HEK293 (cell line): Measurements from ENCODE around the gene SLC7A4.

Experiments
- CTCF ChIA-PET: fragments of 350-600 bp; formaldehyde crosslinking; extraction: SDS; loops from one replicate; lab custom pipeline; 2021; ENCODE audit warnings: antibody characterized with exemption; lab: Yijun Ruan, JAX
- POLR2A ChIA-PET: fragments of 300-600 bp; formaldehyde crosslinking; extraction: SDS; loops from one replicate; lab custom pipeline; 2020; ENCODE audit warnings: antibody characterized with exemption, inconsistent platforms; lab: Yijun Ruan, JAX
- H3K27ac ChIP-seq: fragments of 200-500 bp; sonication (Bioruptor generic); 2 replicates; pipeline ENCODE4 v1.5.1; 2014; ENCODE audit warnings: low read depth, low read length, control low read depth, inconsistent platforms; ENCODE audit errors: extremely low read depth
- H3K36me3 ChIP-seq, 2 experiments: fragments of 200-500 bp in 1 of 2; sonication (Bioruptor generic) in 1 of 2; 1 replicate in 1 of 2; 2 replicates in 1 of 2; pipeline ENCODE4 v1.5.1; 2014 to 2017; ENCODE audit warnings: inconsistent platforms in 2 of 2, low read length in 2 of 2; ENCODE audit not compliant: control insufficient read depth in 2 of 2, insufficient read depth in 1 of 2
- H3K4me1 ChIP-seq: fragments of 200-500 bp; sonication (Bioruptor generic); 2 replicates; pipeline ENCODE4 v1.5.1; 2014; ENCODE audit warnings: mild to moderate bottlenecking, low read length, inconsistent platforms; ENCODE audit not compliant: control insufficient read depth, insufficient read depth
- H3K4me3 ChIP-seq: 2 replicates; pipeline ENCODE4 v1.5.1; 2011; ENCODE audit warnings: low read depth, mild to moderate bottlenecking, control low read depth, low read length, moderate library complexity
- H3K9me3 ChIP-seq: fragments of 200-500 bp; sonication (Bioruptor generic); 2 replicates; pipeline ENCODE4 v1.5.1; 2014; ENCODE audit warnings: low read depth, low read length, inconsistent platforms; ENCODE audit not compliant: control insufficient read depth, insufficient read depth
- BCL11B ChIP-seq: fragments of 450-650 bp; formaldehyde crosslinking; IDR thresholded peaks from 2 replicates; pipeline ENCODE4 v1.5.1; 2016; ENCODE audit warnings: low read depth, missing biosample characterization, missing genetic modification characterization
- HOXC10 ChIP-seq: sonication (generic); formaldehyde crosslinking; IDR thresholded peaks from 2 replicates; pipeline ENCODE4 v1.8.1; 2023; ENCODE audit warnings: mild to moderate bottlenecking, missing genetic modification reagents
- IKZF3 ChIP-seq: fragments of 450-650 bp; IDR thresholded peaks from 2 replicates; pipeline ENCODE4 v1.5.0; 2018; ENCODE audit warnings: missing biosample characterization, mild to moderate bottlenecking, missing genetic modification characterization, moderate library complexity
- MEIS1 ChIP-seq: sonication (generic); formaldehyde crosslinking; IDR thresholded peaks from 2 replicates; pipeline ENCODE4 v1.8.1; 2022; ENCODE audit warnings: missing genetic modification reagents, mild to moderate bottlenecking, borderline replicate concordance
- REPIN1 ChIP-seq: fragments of 450-650 bp; formaldehyde crosslinking; IDR thresholded peaks from 2 replicates; pipeline ENCODE4 v1.5.1; 2017; ENCODE audit warnings: missing biosample characterization, missing genetic modification characterization, low read depth
- SCRT2 ChIP-seq: fragments of 450-650 bp; formaldehyde crosslinking; IDR thresholded peaks from 2 replicates; pipeline ENCODE4 v1.5.1; 2016; ENCODE audit warnings: missing biosample characterization, missing genetic modification characterization
- WT1 ChIP-seq: fragments of 450-650 bp; formaldehyde crosslinking; IDR thresholded peaks from 2 replicates; pipeline ENCODE4 v1.5.1; 2016; ENCODE audit warnings: missing biosample characterization, missing genetic modification characterization
- ZBTB21 ChIP-seq: fragments of 450-650 bp; formaldehyde crosslinking; IDR thresholded peaks from 2 replicates; pipeline ENCODE4 v1.5.1; 2017; ENCODE audit warnings: missing biosample characterization, missing genetic modification characterization
- ZFP37 ChIP-seq: fragments of 450-650 bp; formaldehyde crosslinking; IDR thresholded peaks from 2 replicates; pipeline ENCODE4 v1.5.1; 2016; ENCODE audit warnings: missing biosample characterization, missing genetic modification characterization
- ZFP41 ChIP-seq: fragments of 450-650 bp; formaldehyde crosslinking; IDR thresholded peaks from 2 replicates; pipeline ENCODE4 v1.5.1; 2016; ENCODE audit warnings: missing biosample characterization, missing genetic modification characterization, borderline replicate concordance
- ZFP69B ChIP-seq: fragments of 450-650 bp; formaldehyde crosslinking; IDR thresholded peaks from 2 replicates; pipeline ENCODE4 v1.5.1; 2016; ENCODE audit warnings: missing biosample characterization, missing genetic modification characterization
- ZNF10 ChIP-seq: fragments of 450-650 bp; formaldehyde crosslinking; IDR thresholded peaks from 2 replicates; pipeline ENCODE4 v1.5.1; 2017; ENCODE audit warnings: missing biosample characterization, missing genetic modification characterization
- ZNF114 ChIP-seq: fragments of 450-650 bp; formaldehyde crosslinking; IDR thresholded peaks from 2 replicates; pipeline ENCODE4 v1.5.0; 2017; ENCODE audit warnings: missing biosample characterization, missing genetic modification characterization
- ZNF138 ChIP-seq: fragments of 450-650 bp; formaldehyde crosslinking; IDR thresholded peaks from 2 replicates; pipeline ENCODE4 v1.5.1; 2016; ENCODE audit warnings: missing biosample characterization, missing genetic modification characterization, borderline replicate concordance
- ZNF248 ChIP-seq: fragments of 450-650 bp; formaldehyde crosslinking; IDR thresholded peaks from 2 replicates; pipeline ENCODE4 v1.5.1; 2017; ENCODE audit warnings: missing biosample characterization, missing genetic modification characterization
- ZNF311 ChIP-seq: fragments of 450-650 bp; formaldehyde crosslinking; IDR thresholded peaks from 2 replicates; pipeline ENCODE4 v1.5.1; 2017; ENCODE audit warnings: missing biosample characterization, missing genetic modification characterization, borderline replicate concordance
- ZNF394 ChIP-seq: fragments of 450-650 bp; formaldehyde crosslinking; IDR thresholded peaks from 2 replicates; pipeline ENCODE4 v1.5.1; 2016; ENCODE audit warnings: missing biosample characterization, missing genetic modification characterization, mild to moderate bottlenecking, moderate library complexity, borderline replicate concordance
- ZNF398 ChIP-seq: fragments of 450-650 bp; formaldehyde crosslinking; IDR thresholded peaks from 2 replicates; pipeline ENCODE4 v1.5.1; 2017; ENCODE audit warnings: missing biosample characterization, missing genetic modification characterization
- ZNF404 ChIP-seq: fragments of 450-650 bp; formaldehyde crosslinking; IDR thresholded peaks from 2 replicates; pipeline ENCODE4 v1.5.1; 2017; ENCODE audit warnings: missing biosample characterization, missing genetic modification characterization
- ZNF433 ChIP-seq: fragments of 450-650 bp; formaldehyde crosslinking; IDR thresholded peaks from 2 replicates; pipeline ENCODE4 v1.5.1; 2016; ENCODE audit warnings: missing biosample characterization, missing genetic modification characterization, low read depth
- ZNF449 ChIP-seq: fragments of 450-650 bp; formaldehyde crosslinking; IDR thresholded peaks from 2 replicates; pipeline ENCODE4 v1.5.1; 2017; ENCODE audit warnings: missing biosample characterization, mild to moderate bottlenecking, missing genetic modification characterization, moderate library complexity
- ZNF660 ChIP-seq: fragments of 450-650 bp; IDR thresholded peaks from 2 replicates; pipeline ENCODE4 v1.5.1; 2018; ENCODE audit warnings: missing biosample characterization, mild to moderate bottlenecking, missing genetic modification characterization
- ZNF704 ChIP-seq: fragments of 450-650 bp; formaldehyde crosslinking; IDR thresholded peaks from 2 replicates; pipeline ENCODE4 v1.5.1; 2016; ENCODE audit warnings: missing biosample characterization, missing genetic modification characterization
- ZNF76 ChIP-seq: fragments of 450-650 bp; formaldehyde crosslinking; IDR thresholded peaks from 2 replicates; pipeline ENCODE4; 2016; ENCODE audit warnings: low read depth, missing biosample characterization, missing genetic modification characterization, borderline replicate concordance
- ZNF785 ChIP-seq: fragments of 450-650 bp; formaldehyde crosslinking; IDR thresholded peaks from 2 replicates; pipeline ENCODE4 v1.5.1; 2016; ENCODE audit warnings: missing biosample characterization, missing genetic modification characterization
- ZNF792 ChIP-seq: fragments of 450-650 bp; formaldehyde crosslinking; IDR thresholded peaks from 2 replicates; pipeline ENCODE4 v1.5.1; 2016; ENCODE audit warnings: missing biosample characterization, missing genetic modification characterization
- ZNF830 ChIP-seq: fragments of 450-650 bp; IDR thresholded peaks from 2 replicates; pipeline ENCODE4 v1.5.0; 2018; ENCODE audit warnings: missing biosample characterization, missing genetic modification characterization, low read depth, mild to moderate bottlenecking, moderate library complexity
- TF ChIP-seq, protein P1 (sequence below): fragments of 450-650 bp; formaldehyde crosslinking; IDR thresholded peaks from 2 replicates; pipeline ENCODE4 v1.5.1; 2016; ENCODE audit warnings: missing biosample characterization, missing genetic modification characterization

SLC7A4 gene

DNA sequence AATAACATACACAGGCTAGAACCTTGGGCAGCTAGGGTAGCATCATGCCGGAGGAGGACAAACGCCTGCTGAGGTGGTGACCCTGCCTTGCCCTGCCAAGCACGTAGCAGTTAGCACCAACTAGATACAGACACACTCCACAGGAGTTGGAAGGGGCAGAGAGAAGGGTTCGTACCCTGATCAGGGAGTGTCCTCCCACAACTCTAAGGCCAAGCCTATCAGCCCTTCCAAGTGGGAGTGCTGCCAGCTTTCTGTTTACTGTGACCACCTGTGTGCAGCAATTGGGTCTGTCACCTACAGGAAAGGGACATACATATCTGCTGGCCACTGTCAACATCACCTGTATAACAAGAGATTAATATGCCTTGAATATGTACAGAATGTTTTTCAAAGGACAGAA is 28.6 kb downstream of the SLC7A4 start:
- Histone ChIP-seq H3K4me1 (no peaks in the 10 kb centered on the region), H3K4me3 (no peak overlapping the region), H3K9me3 (no peaks in the 10 kb centered on the region), H3K36me3 (peaks cover 0 to 25% of the 10 kb centered on the region in 2 experiments; a peak in 1 of 3 replicates), H3K27ac (no peak overlapping the region)
- ChIA-PET POLR2A (interaction anchor here (0.9 to 5.9 kb wide), 3 partner anchors 11 to 147 kb away, joined by 3 to 80 read pairs (median 7); partner anchors contain the start of genes LZTR1 and P2RX6), CTCF (interaction anchor here (0.5 to 1.7 kb wide), 5 partner anchors 17 to 586 kb away, joined by 3 to 9 read pairs (median 5); partner anchors contain the start of gene CRKL)
- TF ChIP-seq ZNF398 (tag by site-specific recombination) (no peak), ZNF10 (tag by site-specific recombination) (peak; percentile 77), ZFP37 (tag by site-specific recombination) (no peak), ZNF76 (no peak), SCRT2 (tag by site-specific recombination) (peak; percentile 67), HOXC10 (CRISPR knock-in tag) (no peak), ZNF449 (no peak), IKZF3 (no peak)

GRCh38 chr22:21001601-21002325 is 30.6 kb downstream of the SLC7A4 start, which contains the start of gene THAP7:
TSS of gene THAP7 (minus strand) at chr22:21002118. CDS start at chr22:21001911, 207 bp downstream.
- Histone ChIP-seq H3K4me1 (no peaks in the 10 kb centered on the region), H3K27ac (peak within 1 kb of the TSS; percentile 65), H3K4me3 (peak within 1 kb of the TSS; percentile 83), H3K36me3 (peaks cover 0 to 40% of the 10 kb centered on the region in 2 experiments; a peak in 1 of 3 replicates), H3K9me3 (no peaks in the 10 kb centered on the region)
- ChIA-PET CTCF (interaction anchor here (1.1 to 1.6 kb wide), 3 partner anchors 12 to 116 kb away, joined by 3 to 6 read pairs (median 3); no protein-coding TSS in a partner anchor), POLR2A (interaction anchor here (0.6 to 5.9 kb wide), 22 partner anchors 10 to 298 kb away, joined by 3 to 80 read pairs (median 4); partner anchors contain the start of genes CRKL, LZTR1 and P2RX6)
- TF ChIP-seq ZFP41 (tag by site-specific recombination) (no peak), ZNF394 (peak; percentile 78; the same call in 1 of the 2 replicates), ZNF830 (tag by site-specific recombination) (no peak), ZBTB21 (tag by site-specific recombination) (no peak; the same call in none of the 2 replicates), MEIS1 (CRISPR knock-in tag) (no peak), ZNF114 (tag by site-specific recombination) (no peak), ZNF785 (peak; percentile 79; the same call in 1 of the 2 replicates), BCL11B (no peak), ZFP69B (0 out of 2 replicates have a peak, but pooled peaks have one; percentile 6), ZNF404 (tag by site-specific recombination) (no peak), REPIN1 (no peak), ZNF76 (peak; percentile 93), ZNF138 (no peak), WT1 (tag by site-specific recombination) (peak; percentile 63; the same call in 1 of the 2 replicates), ZNF660 (tag by site-specific recombination) (peak; percentile 59; the same call in 1 of the 2 replicates), ZNF248 (tag by site-specific recombination) (no peak), ZNF433 (tag by site-specific recombination) (no peak), ZNF704 (tag by site-specific recombination) (no peak), ZNF311 (no peak), ZNF792 (tag by site-specific recombination) (peak; percentile 2; the same call in 1 of the 2 replicates)
- TF ChIP-seq, protein P1, sequence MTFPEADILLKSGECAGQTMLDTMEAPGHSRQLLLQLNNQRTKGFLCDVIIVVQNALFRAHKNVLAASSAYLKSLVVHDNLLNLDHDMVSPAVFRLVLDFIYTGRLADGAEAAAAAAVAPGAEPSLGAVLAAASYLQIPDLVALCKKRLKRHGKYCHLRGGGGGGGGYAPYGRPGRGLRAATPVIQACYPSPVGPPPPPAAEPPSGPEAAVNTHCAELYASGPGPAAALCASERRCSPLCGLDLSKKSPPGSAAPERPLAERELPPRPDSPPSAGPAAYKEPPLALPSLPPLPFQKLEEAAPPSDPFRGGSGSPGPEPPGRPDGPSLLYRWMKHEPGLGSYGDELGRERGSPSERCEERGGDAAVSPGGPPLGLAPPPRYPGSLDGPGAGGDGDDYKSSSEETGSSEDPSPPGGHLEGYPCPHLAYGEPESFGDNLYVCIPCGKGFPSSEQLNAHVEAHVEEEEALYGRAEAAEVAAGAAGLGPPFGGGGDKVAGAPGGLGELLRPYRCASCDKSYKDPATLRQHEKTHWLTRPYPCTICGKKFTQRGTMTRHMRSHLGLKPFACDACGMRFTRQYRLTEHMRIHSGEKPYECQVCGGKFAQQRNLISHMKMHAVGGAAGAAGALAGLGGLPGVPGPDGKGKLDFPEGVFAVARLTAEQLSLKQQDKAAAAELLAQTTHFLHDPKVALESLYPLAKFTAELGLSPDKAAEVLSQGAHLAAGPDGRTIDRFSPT (tag by site-specific recombination) = peak; percentile 97
